ENCODE results near the gene POLR2L.

The POLR2L gene

DNA sequence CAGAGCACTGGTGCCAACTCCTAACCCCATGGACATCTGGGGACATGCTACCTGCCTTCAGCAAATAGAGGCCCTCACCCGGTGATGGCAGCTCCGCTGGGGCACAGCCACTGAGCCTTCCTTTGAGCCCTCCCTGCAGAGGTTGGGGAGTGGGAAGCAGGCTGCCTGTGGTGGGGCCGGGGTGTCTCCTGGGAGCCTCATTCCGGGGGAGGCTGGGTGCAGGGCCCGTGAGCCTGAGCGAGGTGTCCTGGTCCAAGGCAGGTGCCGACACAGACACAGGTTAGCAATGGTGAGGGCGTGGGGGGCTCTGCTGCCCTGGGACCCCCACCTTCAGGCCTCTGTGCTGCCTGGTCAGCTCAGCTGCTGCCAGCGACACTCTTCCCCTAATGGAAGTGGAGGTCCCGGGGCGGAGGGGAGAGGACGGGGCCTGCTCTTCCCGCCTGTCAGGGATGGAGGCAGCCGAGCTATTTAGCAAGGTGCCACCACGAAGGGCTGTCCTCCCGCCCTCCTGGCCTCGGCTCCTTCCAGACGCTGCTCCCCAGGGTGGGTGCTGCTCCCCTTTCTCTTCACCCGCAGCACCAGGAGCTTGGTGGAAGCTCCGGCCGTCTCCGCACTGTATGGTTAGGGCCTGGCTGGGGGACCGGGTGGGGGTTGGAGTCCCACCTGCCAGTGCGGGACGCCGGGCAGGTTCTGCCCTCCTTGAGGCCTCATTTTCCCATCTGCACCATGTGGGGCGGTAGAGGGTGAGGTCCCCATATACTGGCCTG is 11.5 kb upstream of the POLR2L start:
- DNase-seq: no peak

DNA sequence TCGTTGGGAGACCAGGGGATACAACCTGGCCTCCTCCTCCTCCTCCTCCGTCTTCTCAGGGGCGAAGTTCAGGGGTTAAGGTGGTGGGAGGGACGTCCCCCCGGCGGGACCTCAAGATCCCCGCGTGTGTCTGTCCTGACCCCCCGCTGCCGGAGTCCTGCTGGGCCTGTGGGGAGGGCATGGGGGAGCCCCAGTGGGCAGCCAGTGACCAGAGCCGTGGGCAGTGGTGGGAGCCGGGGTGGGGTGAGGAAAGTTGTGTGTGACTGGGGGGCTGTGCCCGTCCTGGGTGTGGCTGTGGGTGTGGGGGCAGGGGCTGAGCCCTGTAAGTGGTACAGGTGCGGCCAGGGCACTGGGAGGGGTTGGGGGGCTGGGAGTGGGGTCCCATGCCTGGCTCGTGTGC is 10.4 kb upstream of the POLR2L start:
- no peak for DNase-seq

DNA sequence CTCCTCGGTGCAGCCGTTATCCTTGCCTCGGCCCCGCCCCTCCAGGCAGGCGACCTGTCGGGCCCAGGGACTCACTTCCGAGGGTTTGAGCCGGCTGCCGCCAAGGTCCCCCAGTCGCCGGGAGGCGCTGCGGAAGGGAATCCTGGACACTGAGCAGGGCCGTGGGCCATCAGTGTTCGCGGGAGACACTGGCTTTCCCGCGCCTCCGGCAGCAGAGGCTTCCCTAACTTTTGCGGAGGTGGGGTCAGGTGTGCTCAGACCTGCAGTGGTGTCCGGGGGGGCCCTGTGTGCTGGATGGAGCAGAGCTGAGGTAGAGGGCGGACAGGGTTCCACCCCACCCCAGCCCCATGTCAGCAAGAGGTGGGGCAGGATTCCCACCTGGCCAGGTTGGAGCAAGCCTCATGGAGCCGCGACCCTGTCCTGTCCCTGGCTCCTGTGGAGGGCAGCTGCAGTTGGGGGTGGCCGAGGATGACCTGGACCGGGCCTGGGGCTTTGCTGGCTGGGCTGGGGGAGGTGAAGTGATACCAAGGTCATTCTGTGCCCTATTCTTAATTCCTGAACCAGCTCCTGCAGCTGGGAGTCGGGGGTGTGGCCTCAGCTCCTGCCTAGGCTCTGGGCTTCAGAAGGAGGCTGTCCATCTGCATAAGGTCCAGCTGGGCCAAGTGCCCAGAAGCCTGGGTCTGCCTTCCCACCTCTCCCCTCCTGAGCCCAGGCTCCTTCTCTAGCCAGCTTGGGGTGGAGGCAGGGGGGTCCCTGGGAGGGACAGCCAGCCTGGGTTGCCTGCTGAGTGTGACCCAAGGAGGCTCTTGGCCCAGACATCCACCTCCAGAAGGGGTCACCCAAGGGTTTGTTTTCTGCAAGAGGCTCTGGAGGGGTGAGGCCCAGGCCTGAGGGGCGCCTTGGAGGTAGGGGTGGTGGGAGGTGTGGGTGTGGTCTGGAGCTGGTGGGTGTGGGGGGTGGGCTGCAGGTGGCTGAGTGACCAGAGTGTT is 8.7 kb upstream of the POLR2L start:
- DNase-seq: no peak

DNA sequence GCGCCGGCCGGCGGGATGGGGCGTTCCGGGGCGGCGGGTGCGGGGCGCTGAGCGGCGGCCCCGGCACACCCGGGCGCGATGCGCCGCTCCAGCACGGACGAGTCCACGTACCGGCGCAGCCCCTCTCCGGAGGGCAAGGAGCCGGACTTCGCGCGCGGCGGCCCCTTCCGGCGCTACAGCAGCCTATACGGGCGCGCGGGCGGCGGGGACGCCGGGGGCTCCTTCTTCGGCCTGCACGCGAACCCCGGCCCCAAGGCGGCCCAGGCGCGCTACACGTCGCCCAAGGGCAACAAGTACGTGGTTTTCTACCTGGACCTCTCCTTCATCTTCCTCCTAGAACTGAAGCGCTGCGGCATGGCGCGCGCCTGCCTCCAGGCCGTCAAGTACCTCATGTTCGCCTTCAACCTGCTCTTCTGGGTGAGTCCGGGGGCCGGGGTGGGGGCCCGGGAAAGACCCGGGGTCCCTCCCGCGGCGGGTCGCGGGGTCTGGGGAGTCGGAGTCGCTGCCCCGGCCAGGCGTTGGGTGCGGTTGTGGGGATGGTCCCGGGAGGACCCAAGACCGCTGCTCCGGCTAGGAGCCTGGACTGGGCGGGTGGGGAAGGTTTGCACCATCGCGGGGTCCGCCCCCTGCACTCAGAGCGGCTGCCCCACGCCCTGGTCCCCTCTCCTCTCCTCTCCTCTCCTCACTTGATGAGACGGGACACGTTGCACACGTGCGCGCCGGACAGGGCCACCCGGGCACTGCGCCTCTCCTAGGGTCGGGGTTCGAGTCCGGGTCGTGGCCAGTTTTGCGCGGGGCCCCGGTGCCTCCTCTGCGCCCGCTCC is 7.8 kb upstream of the POLR2L start:
- DNase-seq: no peak

DNA sequence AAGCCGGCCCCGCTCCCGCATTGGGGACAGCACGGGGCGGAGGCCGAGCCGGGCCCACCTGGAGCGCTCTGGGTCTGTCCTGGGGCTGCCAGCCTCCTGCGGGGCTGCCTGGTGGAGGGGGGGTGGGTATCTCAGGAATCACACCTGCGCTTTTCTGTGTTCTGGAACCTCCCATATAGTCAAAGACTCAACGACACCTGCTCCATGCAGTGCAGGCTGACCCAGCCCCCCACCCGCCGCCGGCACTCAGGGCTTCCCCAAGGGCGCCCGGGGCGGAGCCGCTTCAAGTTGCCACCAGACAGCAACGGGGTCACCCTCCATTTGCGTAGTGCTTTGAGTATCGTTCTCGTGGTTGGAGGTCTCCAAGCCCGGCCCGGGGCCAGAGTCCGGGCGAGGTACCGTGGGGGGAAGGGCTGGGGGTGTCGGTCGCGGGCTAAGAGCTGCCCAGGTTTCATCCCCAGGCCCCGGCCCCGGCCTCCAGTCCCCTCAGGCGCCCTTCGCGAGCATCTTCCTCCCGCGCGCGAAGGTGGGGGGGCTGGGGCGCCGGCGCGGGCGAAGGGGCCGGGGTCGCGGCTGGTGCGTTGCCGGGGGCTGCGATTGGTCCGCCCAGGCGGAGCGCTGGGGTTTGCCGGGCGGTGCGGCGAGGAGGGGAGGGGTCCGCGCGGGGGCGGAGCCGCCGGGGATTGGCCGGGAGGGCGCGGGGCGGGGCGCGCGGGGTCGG is 6.9 kb upstream of the POLR2L start:
- DNase-seq: no peak

DNA sequence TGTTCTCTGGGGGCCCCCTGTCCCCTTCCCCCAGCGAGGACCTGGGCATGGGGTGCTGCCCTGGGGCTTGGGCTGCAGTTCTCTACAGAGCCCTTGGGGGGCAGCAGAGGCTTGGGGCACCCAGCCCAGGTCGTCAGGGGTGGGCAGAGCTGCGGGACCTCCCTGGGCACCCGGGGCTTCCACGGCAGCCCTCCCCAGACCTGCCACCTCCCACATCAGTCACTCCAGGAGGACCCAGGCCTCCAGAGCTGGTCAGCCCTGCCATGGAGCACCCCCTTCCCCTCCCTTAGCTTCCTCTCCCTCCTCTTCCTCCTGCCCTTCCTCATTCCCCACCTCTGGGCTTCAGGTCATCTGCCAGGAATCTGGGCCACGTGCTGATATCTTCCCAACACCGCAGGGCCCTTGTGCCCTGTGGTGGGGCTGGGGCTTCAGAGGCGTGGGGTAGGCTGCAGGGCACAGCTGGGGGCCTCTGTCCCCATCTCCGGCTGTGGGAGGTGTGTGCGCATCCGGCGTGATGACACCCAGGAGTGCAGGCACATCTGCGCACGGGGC is 6.1 kb upstream of the POLR2L start:
- no peak for DNase-seq

DNA sequence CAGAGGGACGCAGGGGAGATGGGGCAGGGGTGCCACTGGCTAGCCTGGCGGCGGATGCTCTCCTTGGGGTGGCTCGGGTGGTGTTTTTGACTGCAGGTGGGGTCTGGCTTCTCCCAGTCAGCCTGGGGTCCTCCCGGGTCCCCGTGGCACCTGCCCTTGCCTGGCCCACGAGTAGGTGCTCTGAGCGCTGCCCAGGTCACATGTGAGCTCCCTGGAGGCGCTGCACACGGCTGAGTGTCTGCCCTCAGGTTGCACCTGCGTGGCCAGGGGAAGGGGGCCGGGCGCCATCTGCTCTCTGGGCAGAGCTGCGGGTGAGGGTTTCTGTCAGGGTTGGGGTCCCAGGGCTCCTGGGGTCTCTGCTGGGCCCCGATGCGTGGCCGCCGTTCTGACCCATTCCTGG is 5.5 kb upstream of the POLR2L start:
- no peak for DNase-seq

DNA sequence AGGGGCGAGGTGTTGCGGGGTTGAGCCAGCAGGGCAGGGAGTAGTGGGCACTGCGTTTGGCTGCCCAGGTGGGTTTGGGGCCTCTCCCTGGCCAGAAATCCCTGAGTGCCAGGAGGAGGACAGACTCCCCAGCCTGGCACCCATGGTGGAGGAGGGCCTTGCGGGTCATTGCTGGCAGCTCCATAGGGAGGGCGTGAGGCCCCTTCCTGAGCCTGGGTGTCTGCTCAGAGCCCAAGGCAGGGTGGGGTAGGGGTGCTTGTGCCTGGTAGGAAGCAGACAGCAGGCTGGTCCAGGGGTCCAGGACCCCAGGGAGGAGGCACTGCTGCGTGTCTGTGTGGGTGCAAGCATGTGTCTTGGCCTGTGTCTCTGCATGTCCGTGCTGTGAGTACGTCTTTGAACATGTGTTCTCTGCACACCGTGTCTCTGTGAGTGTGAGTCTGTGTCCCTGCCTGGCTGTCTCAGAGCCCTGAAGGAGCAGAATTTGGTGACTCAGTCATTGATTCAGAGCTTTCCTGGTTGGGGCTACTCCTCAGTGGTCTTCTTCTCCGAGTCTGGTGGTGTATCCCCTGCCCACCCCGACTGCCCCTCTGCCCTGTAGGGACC is 4.3 kb upstream of the POLR2L start:
- no peak for DNase-seq

DNA sequence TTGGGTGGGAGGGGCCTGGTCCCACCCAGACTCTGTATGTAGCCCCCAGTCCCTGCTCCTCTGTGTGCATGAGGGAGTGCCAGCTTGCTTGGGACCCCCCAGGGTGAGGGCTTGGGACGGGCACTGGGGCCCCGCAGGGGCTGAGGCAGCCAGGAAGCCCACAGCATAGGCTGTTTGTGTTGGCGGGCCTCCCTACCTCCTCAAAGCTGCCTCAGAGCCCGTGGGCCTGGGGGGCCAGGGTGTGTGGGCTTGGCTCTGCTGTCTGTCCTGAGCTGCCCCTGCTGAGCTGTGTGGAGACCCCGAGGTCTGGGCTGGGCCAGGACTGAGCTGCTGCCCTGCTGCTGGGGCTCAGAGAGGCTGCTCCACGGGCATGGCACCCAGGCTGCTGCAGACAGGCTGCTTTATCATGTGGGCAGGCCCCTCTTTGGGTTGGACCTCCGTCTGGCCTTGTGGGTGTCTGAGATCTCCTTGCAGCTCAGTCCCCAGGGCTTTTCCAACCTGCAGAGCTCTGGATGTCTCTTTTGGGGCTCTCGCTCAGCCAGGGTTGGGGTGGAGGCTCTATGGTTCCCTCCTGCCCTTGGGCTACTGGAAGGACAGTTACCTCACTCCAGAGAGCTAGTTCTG is 3.7 kb upstream of the POLR2L start:
- no peak for DNase-seq

DNA sequence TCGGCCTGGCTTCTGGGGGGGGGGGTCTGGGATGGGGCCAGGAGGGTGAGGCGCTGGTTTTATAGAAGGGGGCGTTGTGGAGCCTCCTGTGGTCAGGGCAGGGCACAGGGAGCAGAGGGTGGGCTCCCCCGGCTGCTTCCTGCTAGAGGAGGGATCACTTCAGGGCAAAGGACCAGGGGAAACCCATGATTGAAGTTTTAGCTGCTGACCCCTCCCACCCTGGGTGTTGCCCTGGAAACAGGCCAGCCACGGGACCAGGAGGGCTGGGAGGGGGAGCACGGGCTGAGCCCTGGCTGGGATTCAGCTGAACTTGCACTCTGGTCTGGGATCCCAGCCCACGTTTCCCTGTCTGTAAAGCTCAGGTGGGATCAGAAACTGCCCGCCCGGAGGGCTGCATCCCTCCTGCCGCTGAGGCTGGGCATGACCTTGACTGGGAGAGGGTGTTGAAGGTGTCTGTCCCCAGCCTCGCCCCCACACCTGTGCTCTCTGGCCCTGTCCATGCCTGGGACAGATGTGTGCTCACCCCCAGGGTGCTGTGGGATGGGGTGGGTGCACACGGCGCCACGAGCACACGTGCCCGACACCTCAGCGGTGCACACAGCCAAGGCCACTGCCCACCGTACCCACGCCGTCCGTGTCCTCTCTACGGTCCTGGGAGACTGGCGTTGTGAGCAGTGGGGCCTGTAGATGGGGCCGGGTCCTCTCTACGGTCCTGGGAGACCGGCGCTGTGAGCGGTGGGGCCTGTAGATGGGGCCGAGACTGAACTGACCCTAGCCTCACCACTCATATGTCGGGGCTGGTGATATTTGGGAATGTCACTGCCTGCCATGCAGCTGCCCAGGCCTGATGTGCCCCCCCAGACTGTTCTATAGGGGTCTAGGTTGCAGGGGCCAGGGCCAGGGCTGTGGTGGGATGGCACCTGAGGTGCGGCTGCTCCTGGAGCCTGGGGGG is 2.6 kb upstream of the POLR2L start:
- DNase-seq: no peak

DNA sequence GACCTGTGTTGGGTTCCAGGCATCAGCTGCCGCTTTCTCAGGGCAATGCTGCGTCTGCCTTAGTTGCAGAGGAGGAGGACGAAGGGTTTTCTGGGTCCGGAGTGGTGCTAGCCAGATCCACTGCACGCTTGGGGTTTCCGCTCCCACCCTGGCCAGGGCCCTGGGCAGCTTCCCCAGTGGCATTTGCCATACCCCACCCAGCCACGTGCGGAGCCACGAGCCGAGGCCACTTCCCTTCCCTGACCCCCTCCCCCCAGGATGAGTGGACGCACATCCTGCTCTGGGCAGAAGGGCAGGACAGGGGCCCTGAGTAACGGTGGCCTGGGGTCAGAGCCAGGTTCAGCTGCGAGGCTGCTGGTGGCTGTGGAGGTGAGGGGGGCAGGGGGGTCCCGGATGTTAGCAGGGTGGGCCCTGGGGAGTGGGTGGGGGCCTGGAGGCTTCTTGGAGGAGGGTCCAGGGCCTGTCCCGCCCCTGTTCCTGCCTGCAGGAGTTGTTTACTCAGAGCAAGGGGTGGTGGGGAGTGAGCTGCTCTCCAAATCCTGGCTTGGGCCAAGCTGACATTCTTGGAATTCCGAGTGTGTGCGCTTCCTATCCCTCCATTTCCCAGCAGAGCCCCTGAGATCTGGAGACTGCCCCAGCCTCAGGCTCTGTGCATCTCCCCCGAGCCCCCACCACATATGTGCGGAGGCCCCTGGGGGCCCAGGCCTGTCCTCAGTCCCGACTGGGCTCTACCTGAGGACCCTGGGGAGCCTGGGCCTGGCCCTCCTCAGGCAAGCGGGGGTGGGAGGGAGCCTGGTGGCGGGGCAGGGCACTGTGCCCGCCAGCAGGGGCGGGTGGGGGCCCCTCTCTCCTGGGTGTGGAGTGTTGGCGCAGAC is 1.7 kb upstream of the POLR2L start:
- no peak for DNase-seq

DNA sequence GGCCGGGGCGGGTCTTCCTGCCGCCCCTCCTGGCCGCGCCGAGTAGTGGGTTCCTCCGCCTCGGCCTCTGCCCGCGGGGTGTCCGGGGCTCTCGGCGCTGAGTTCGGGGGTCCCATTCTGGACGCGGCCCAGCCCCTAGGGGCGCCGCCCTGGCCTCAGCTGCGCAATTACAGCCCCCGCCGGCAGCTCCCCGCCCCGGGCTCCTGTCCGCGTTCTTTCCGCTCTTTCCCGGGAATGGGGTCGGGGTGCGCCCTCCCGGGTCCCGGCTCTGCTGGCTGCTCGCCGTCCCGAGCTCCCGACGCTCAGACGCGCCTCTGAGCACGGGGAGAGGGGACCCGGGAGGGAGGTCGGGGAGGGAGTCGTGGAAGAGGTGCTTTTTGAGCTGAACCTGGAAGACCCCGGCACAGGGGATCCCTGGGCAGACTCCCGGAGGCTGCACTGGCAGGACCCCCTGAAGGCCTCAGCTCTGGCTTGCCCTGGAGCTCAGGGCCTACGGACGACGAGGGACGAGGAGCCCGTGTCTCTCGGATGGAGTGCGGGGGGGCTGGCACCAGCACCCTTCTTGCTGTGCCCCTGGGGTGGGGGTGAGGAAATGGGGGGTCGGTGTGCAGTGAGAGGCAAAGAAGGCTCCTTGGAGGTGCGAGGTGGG is 881 bp upstream of the POLR2L start:
- no peak for DNase-seq

DNA sequence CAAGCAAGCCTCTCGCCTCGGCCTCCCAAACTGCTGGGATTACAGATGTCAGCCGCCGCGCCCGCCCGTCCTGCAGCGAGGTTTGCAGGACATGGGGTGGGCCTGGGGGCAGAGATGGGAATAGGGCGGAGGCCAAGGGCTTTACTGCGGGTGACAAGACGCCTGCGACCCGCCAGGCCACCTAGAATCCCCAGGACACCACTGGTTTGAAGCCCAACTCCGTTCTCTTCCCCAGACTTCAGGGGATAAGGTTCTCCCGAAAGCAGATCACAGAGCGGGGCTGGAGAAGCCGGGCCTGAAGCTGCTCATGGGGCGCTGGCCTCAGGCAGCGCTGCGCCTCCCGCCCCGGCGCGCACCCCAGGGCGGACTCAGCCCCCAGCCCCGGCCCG is 354 bp downstream of the POLR2L start:
- no peak for DNase-seq

DNA sequence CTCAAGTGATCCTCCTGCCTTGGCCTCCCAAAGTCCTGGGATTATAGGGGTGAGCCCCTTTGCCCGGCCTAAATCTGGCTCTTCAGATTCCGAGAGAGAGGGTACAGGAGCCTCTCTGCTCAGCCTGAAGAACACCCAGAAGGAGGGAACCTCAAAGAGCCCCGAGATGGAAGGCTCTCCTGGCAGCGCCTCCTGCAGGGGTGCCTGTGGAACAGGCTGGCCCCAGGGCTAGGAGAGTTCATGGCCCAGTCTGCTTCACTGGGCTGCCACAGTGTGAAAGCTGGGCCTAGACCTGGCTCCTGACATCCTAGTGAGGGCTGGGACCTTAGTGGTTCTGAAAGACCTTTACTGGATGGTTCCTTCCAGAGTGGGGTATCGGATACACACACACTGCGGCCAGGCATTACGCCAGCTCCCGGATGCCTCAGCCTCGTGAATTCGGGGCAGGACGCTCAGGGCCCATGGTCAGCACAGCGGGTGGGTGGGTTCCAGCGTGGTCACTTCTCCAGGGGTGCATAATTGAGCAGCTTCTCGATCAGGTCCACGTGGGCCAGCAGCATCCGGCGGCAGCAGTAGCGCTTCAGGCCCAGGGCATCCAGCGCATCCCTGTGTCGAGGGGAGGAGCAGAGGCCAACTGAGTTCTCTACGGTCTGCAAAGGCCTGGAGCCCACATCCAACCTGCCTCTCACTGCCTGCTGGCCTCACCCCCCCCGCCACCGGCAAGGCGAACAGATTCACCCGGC is 2.3 kb downstream of the POLR2L start:
- no peak for DNase-seq

DNA sequence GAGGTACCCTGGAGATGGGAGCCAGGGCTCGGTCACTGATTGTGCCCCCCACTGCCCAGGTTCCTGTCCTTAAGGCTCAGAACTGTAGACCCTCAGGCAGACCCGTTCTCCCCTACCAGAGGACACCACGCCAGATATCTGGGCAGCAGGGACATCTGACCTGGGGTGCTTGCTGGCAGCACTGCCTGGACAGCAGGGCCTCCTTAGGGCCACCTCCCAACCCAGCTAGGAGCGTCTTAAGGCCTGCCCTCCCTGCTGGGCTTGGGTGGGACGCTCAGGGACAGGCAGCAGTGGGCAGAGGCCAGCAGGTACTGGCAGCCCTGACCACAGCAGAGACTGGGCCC is 3.1 kb downstream of the POLR2L start:
- DNase-seq: no peak

DNA sequence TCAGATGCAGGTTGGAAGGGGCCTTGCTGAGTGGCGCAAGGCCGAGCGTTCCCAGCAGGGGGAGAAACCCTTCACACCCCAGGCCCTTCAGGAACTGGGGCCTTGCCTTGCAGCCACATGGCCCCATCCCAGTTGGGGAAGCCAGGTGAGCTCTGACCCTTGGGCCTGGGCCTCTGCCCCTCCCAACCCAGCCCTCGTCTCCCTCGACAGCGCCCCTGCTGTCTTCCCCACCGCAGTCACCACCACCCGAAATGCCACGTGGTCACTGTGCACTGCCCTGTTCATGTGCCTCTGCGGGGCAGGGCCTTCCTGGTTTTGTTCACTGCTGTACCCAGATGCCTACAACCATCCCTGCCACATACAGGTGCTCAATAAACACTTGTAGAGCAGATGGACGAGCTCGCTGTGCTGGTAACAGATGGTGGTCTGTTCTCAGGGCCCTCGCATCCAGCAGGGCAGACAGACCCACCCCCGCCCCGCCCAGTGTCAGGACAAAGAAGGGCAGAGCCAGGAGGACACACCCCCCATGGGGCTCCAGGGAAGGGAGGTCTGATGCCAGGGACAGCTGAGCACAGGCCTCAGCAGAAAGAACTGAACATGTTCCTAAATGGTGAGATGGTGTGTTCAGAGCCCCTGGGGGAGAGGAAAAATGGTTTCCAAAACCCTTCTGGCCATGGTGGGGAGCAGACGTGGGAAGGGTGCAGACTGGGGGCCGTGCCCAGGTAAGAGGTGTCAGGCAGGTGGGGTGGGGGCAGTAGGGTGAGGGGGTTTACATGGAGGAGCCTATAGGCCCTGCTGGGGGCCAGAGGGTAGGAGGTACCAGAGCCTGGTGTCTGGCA is 3.7 kb downstream of the POLR2L start:
- no peak for DNase-seq

DNA sequence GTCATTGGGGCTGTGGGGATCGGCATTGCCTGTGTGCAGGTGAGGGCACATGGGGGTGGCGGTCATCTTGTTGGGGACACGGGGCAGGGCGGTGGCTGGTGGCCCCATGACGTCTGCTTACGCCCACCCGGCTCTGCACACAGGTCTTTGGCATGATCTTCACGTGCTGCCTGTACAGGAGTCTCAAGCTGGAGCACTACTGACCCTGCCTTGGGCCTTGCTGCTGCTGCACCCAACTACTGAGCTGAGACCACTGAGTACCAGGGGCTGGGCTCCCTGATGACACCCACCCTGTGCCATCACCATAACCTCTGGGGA is 4.4 kb downstream of the POLR2L start:
- DNase-seq: no peak

Data from SHP77 treated with DMSO at 0.1 percent for 48 hours (cell line).